IMR-90 (cell line): ENCODE results near the gene MYO7B. TPM values are rescaled to one million over a fixed set of nuclear protein-coding genes. Genes with fewer than 3 reads are reported as not detected.

Experiments
- ATAC-seq: fragments of 200-7000 bp; cut with Tn5 transposase; 2 replicates; pipeline ENCODE4 v1.9.1; 2020; ENCODE audit warnings: low read depth, mild to moderate bottlenecking, moderate library complexity
- BruUV-seq: library from RNA; stranded (reverse); fragments of 400-500 nt; replicated peaks from 2 replicates; lab custom pipeline; 2021; lab: Mats Ljungman, UMichigan
- CTCF ChIA-PET: fragments of 300-600 bp; formaldehyde crosslinking; extraction: SDS; loops from one replicate; lab custom pipeline; 2021; ENCODE audit warnings: antibody characterized with exemption; lab: Yijun Ruan, JAX
- POLR2A ChIA-PET: fragments of 300-600 bp; sonication (Branson Sonifier 250); formaldehyde crosslinking; loops from one replicate; lab custom pipeline; 2022; ENCODE audit warnings: antibody characterized with exemption; ENCODE audit not compliant: unreplicated experiment; lab: Charles Lee
- DNase-seq: peaks from one replicate; pipeline ENCODE4 v3.0.0; 2013
- H2AFZ ChIP-seq: replicated peaks from 2 replicates; pipeline ENCODE3; 2013; ENCODE audit warnings: low read length, mild to moderate bottlenecking; ENCODE audit not compliant: poor library complexity
- H2AK5ac ChIP-seq: 2 replicates; pipeline ENCODE4 v1.6.1; 2013; ENCODE audit warnings: low read depth, low read length, inconsistent platforms
- H2AK9ac ChIP-seq: replicated peaks from 2 replicates; pipeline ENCODE3; 2013; ENCODE audit warnings: mild to moderate bottlenecking, low read depth, low read length, moderate library complexity; ENCODE audit not compliant: poor library complexity
- H2BK120ac ChIP-seq: 2 replicates; pipeline ENCODE4 v1.6.1; 2013; ENCODE audit warnings: low read depth, low read length, inconsistent platforms
- H2BK15ac ChIP-seq: 3 replicates; pipeline ENCODE4 v1.6.1; 2013; ENCODE audit warnings: low read depth, low read length, inconsistent platforms
- H2BK20ac ChIP-seq: 2 replicates; pipeline ENCODE4 v1.6.1; 2013; ENCODE audit warnings: low read depth, mild to moderate bottlenecking, inconsistent platforms, low read length, moderate library complexity
- H2BK5ac ChIP-seq: 2 replicates; pipeline ENCODE4 v1.6.1; 2013; ENCODE audit warnings: mild to moderate bottlenecking, low read depth, low read length, inconsistent platforms; ENCODE audit not compliant: poor library complexity, severe bottlenecking
- H3K14ac ChIP-seq: replicated peaks from 2 replicates; pipeline ENCODE4 v1.6.1; 2013; ENCODE audit warnings: low read depth, low read length, inconsistent platforms
- H3K18ac ChIP-seq: 2 replicates; pipeline ENCODE4 v1.6.1; 2013; ENCODE audit warnings: low read depth, low read length, control low read depth
- H3K23ac ChIP-seq: 2 replicates; pipeline ENCODE4 v1.6.1; 2013; ENCODE audit warnings: low read depth, low read length, inconsistent platforms
- H3K27ac ChIP-seq: 2 replicates; pipeline ENCODE4 v1.5.1; 2013; ENCODE audit warnings: mild to moderate bottlenecking, control low read depth, low read length; ENCODE audit not compliant: insufficient read depth
- H3K27me3 ChIP-seq: 2 replicates; pipeline ENCODE4 v1.6.1; 2013; ENCODE audit warnings: low read length; ENCODE audit not compliant: control insufficient read depth, insufficient read depth
- H3K36me3 ChIP-seq: 2 replicates; pipeline ENCODE4 v1.6.1; 2013; ENCODE audit warnings: low read length, mixed read lengths; ENCODE audit not compliant: control insufficient read depth, insufficient read depth
- H3K4ac ChIP-seq: 2 replicates; pipeline ENCODE4 v1.6.1; 2013; ENCODE audit warnings: low read depth, low read length, inconsistent platforms
- H3K4me1 ChIP-seq: 2 replicates; pipeline ENCODE4 v1.6.1; 2013; ENCODE audit warnings: low read length, mixed read lengths; ENCODE audit not compliant: control insufficient read depth, insufficient read depth
- H3K4me2 ChIP-seq: 2 replicates; pipeline ENCODE4 v1.6.1; 2013; ENCODE audit warnings: low read depth, mild to moderate bottlenecking, control low read depth, low read length, moderate library complexity
- H3K4me3 ChIP-seq: 2 replicates; pipeline ENCODE4 v1.5.1; 2013; ENCODE audit warnings: low read depth, mild to moderate bottlenecking, control low read depth, low read length, moderate library complexity; ENCODE audit not compliant: insufficient read depth
- H3K56ac ChIP-seq: 2 replicates; pipeline ENCODE4 v1.6.1; 2013; ENCODE audit warnings: low read length, inconsistent platforms; ENCODE audit not compliant: insufficient read depth; ENCODE audit errors: extremely low read depth
- H3K79me1 ChIP-seq, 2 experiments: 2 replicates each; pipeline ENCODE4 v1.6.1; 2013; ENCODE audit warnings: low read length in 2 of 2, inconsistent platforms in 1 of 2, low read depth in 1 of 2
- H3K9ac ChIP-seq: 2 replicates; pipeline ENCODE4 v1.6.1; 2013; ENCODE audit warnings: low read depth, low read length, control low read depth
- H3K9me1 ChIP-seq: 2 replicates; pipeline ENCODE4 v1.6.1; 2013; ENCODE audit warnings: low read length, inconsistent platforms; ENCODE audit not compliant: insufficient read depth
- H3K9me3 ChIP-seq: 2 replicates; pipeline ENCODE4 v1.6.1; 2013; ENCODE audit warnings: low read length; ENCODE audit not compliant: control insufficient read depth, insufficient read depth
- H4K20me1 ChIP-seq: 2 replicates; pipeline ENCODE4 v1.6.1; 2013; ENCODE audit warnings: low read length, inconsistent platforms; ENCODE audit not compliant: insufficient read depth
- H4K5ac ChIP-seq: 2 replicates; pipeline ENCODE4 v1.6.1; 2013; ENCODE audit warnings: mild to moderate bottlenecking, low read depth, low read length, control low read depth
- H4K8ac ChIP-seq, 2 experiments: 2 replicates each; pipeline ENCODE4 v1.6.1; 2013; ENCODE audit warnings: low read depth in 2 of 2, low read length in 2 of 2, control low read depth in 1 of 2, inconsistent platforms in 1 of 2
- H4K91ac ChIP-seq: 2 replicates; pipeline ENCODE4 v1.6.1; 2013; ENCODE audit warnings: low read depth, low read length, inconsistent platforms; ENCODE audit not compliant: insufficient read depth
- BHLHE40 ChIP-seq: fragments of 150-350 bp; IDR thresholded peaks from 2 replicates; pipeline ENCODE4 v1.6.1; 2016; ENCODE audit warnings: mild to moderate bottlenecking, low read depth, low read length
- CEBPB ChIP-seq: IDR thresholded peaks from 2 replicates; pipeline ENCODE4 v1.6.1; 2012; ENCODE audit warnings: low read depth, low read length, improper control_type of control experiment
- CHD1 ChIP-seq: IDR thresholded peaks from 2 replicates; pipeline ENCODE4 v1.6.1; 2012; ENCODE audit warnings: low read depth, low read length, improper control_type of control experiment
- FOS ChIP-seq: fragments of 150-350 bp; IDR thresholded peaks from 2 replicates; pipeline ENCODE4 v1.6.1; 2016; ENCODE audit warnings: low read depth, low read length
- MAZ ChIP-seq: IDR thresholded peaks from 2 replicates; pipeline ENCODE4 v1.6.1; 2012; ENCODE audit warnings: low read depth, mild to moderate bottlenecking, low read length, improper control_type of control experiment, moderate library complexity, borderline replicate concordance
- MXI1 ChIP-seq: IDR thresholded peaks from 2 replicates; pipeline ENCODE4 v1.6.1; 2012; ENCODE audit warnings: low read depth, mild to moderate bottlenecking, low read length, moderate library complexity, borderline replicate concordance
- NFE2L2 ChIP-seq: fragments of 150-350 bp; IDR thresholded peaks from 2 replicates; pipeline ENCODE4 v1.6.1; 2016; ENCODE audit warnings: low read depth, mild to moderate bottlenecking, low read length
- POLR2A ChIP-seq: IDR thresholded peaks from 2 replicates; pipeline ENCODE4 v1.6.1; 2012; ENCODE audit warnings: mild to moderate bottlenecking, low read depth, low read length
- RAD21 ChIP-seq: IDR thresholded peaks from 2 replicates; pipeline ENCODE4 v1.6.1; 2012; ENCODE audit warnings: low read length, improper control_type of control experiment
- RCOR1 ChIP-seq: IDR thresholded peaks from 2 replicates; pipeline ENCODE4 v1.6.1; 2012; ENCODE audit warnings: mild to moderate bottlenecking, low read length, improper control_type of control experiment; ENCODE audit not compliant: insufficient replicate concordance
- RFX5 ChIP-seq: IDR thresholded peaks from 2 replicates; pipeline ENCODE4 v1.8.0; 2012; ENCODE audit warnings: low read depth, mild to moderate bottlenecking, low read length, moderate library complexity
- SMC3 ChIP-seq: fragments of 150-350 bp; IDR thresholded peaks from 2 replicates; pipeline ENCODE4 v1.6.1; 2016; ENCODE audit warnings: low read depth, mild to moderate bottlenecking, antibody characterized with exemption, low read length, moderate library complexity
- WGBS, 2 experiments: methylation state at CpG; one replicate each; pipeline versions ENCODE4 v1.1.5 to v1.1.7; 2013; ENCODE audit warnings: missing lambda C conversion rate in 2 of 2; ENCODE audit not compliant: insufficient read length in 1 of 2; ENCODE audit errors: extremely low coverage in 2 of 2; 5-methylcytosine and 5-hydroxymethylcytosine counted together
- dilution Hi-C: fragments of 300-500 bp; cut with HindIII; formaldehyde crosslinking; loops from one replicate; pipeline ENCODE4 v1.14.3; 2018; ENCODE audit warnings: low sequenced_read_pairs; ENCODE audit not compliant: unreplicated experiment
- in situ Hi-C: fragments of 300-500 bp; cut with MboI; formaldehyde crosslinking; loops from 3 replicates; pipeline ENCODE4 v1.14.3; 2019; ENCODE audit warnings: low sequenced_read_pairs, inconsistent platforms, mixed read lengths
- intact Hi-C: fragments of 100-400 bp; cut with micrococcal nuclease; formaldehyde crosslinking; loops from 2 replicates; pipeline ENCODE4 v1.10.0; 2022
- polyA plus RNA-seq, 3 experiments: library from polyadenylated mRNA; depleted of rRNA; stranded (reverse); fragments of >200 nt; gene quantifications; 2 replicates each; pipeline ENCODE4 v1.2.3, GENCODE V29; 2012; ENCODE audit warnings: low replicate concordance in 1 of 3
- total RNA-seq: library from RNA; depleted of rRNA; stranded (reverse); fragments of >200 nt; gene quantifications from 2 replicates; pipeline ENCODE4 v1.2.3, GENCODE V29; 2012
- TF ChIP-seq, protein P1 (sequence below): conservative IDR thresholded peaks from 2 replicates; pipeline ENCODE4 v1.5.1; 2012; ENCODE audit warnings: mild to moderate bottlenecking, low read depth, low read length, improper control_type of control experiment
- TF ChIP-seq, protein P2 (sequence below): fragments of 150-350 bp; IDR thresholded peaks from 2 replicates; pipeline ENCODE4 v1.6.1; 2016; ENCODE audit warnings: low read depth, mild to moderate bottlenecking, low read length, moderate library complexity, borderline replicate concordance

Gene MYO7B
- total and polyA plus RNA-seq, 2 of the 4 experiments (the other 2 are of a cell fraction): 0.18 to 0.46 TPM

DNA sequence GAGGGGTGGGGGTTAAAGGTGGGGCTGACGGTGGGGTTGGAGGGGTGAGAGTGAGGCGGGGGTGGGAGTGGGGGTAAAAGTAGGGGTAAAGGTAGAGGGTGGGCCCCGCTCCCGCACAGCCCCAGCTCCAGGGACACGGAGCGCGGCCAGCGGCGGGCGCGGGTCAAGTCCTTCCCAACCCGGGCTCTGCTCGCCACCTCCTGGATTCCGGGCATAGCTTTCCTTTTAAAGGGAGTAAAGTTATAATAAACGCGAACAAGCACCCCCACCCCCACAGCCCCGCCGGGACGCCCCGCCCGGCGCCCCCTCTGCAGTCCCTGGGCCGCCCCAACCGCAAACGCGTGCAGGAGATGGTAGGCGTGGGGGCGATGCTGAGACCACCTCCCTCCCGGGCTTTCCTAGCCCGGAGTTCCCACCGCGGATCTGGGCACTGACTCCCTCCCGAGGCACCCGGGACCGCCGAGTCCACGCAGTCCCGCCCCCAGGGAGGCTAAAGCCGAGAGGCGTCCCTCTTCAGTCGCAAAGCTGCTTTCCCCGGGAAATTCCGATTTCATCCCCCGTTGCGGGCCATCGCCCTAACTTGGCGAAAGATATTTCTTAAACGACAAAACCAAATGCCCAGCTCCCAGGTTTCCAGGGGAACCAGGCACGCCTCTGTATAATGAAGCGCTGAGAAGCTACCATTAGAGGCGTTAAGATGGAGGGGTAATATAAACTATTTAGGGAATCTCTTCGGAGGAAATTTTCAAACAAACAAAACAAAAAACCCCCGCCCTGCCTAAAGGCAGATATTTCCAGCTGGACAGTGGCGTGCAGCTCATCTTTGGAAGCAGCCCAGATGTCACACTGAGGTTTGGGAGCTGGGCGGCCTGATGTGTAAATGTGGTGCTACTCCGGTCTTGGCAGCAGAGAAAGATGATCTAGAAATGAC lies 140.1 kb downstream of the MYO7B start, which contains the start of gene LIMS2:
Gene LIMS2, minus strand, starts transcription at position 200 of the 931 bp plus-strand sequence. CDS start 506 bp downstream, outside the sequence.
- Histone ChIP-seq H2AK9ac (peak within 1 kb of the TSS; percentile 96), H3K9ac (peak within 1 kb of the TSS; percentile 72), H3K36me3 (no peaks in the 10 kb centered on the region), H2AK5ac (peak within 1 kb of the TSS; percentile 63), H2BK20ac (peak within 1 kb of the TSS; percentile 29), H3K9me1 (peaks cover 22% of the 10 kb centered on the region), H3K4ac (peak within 1 kb of the TSS; percentile 87), H3K14ac (peak within 1 kb of the TSS; percentile 66), H3K79me1 (peaks cover 6 to 34% of the 10 kb centered on the region in 2 experiments; a peak in 3 of 4 replicates), H2BK120ac (peak within 1 kb of the TSS; percentile 88), H3K4me3 (peak within 1 kb of the TSS; percentile 84), H2AFZ (peak within 1 kb of the TSS; percentile 93), H3K27me3 (peaks cover 19% of the 10 kb centered on the region), H4K5ac (peak within 1 kb of the TSS; percentile 62), H3K4me1 (peaks cover 7% of the 10 kb centered on the region; the same call in 1 of the 2 replicates), H4K8ac (peak within 1 kb of the TSS; percentile 78 to 87; a peak in 3 of 4 replicates), H2BK5ac (peak within 1 kb of the TSS; percentile 35), H3K56ac (peak within 1 kb of the TSS; percentile 79; the same call in 1 of the 2 replicates), H3K23ac (peak within 1 kb of the TSS; percentile 83), H3K27ac (peak within 1 kb of the TSS; percentile 71), H3K18ac (peak within 1 kb of the TSS; percentile 54; the same call in 1 of the 2 replicates), H4K20me1 (peaks cover 31% of the 10 kb centered on the region), H3K9me3 (no peaks in the 10 kb centered on the region), H2BK15ac (peak within 1 kb of the TSS; percentile 47; the same call in 1 of the 3 replicates), H3K4me2 (peak within 1 kb of the TSS; percentile 79), H4K91ac (peak within 1 kb of the TSS; percentile 63)
- dilution Hi-C loops: no loop called here
- CTCF ChIA-PET: interaction anchor here (1.0 to 1.1 kb wide), 2 partner anchors 26 to 84 kb away, joined by 3 read pairs; no protein-coding TSS in a partner anchor
- DNase-seq (peak; percentile 33), ATAC-seq (peak; percentile 77)
- intact Hi-C loops: loop anchor here (2.0 kb wide), 1 partner anchor 167 kb away; no protein-coding TSS in a partner anchor
- WGBS, 2 experiments: 2% methylated on average over 15 of the region's 56 CpGs; no CpG with 5 or more reads in 1 of the 2 experiments
- in situ Hi-C loops: no loop called here
- POLR2A ChIA-PET: interaction anchor here (0.6 kb wide), 1 partner anchor 128 kb away, joined by 5 read pairs; no protein-coding TSS in a partner anchor
- BruUV-seq: no TSS peak
- TF ChIP-seq MXI1 (no peak), RAD21 (peak; percentile 40), RFX5 (no peak), MAZ (peak; percentile 25; the same call in 1 of the 2 replicates), POLR2A (no peak), FOS (no peak), SMC3 (no peak), CHD1 (no peak), BHLHE40 (peak; percentile 16; the same call in 1 of the 2 replicates), NFE2L2 (no peak), RCOR1 (no peak), CEBPB (no peak)
- TF ChIP-seq, protein P1, sequence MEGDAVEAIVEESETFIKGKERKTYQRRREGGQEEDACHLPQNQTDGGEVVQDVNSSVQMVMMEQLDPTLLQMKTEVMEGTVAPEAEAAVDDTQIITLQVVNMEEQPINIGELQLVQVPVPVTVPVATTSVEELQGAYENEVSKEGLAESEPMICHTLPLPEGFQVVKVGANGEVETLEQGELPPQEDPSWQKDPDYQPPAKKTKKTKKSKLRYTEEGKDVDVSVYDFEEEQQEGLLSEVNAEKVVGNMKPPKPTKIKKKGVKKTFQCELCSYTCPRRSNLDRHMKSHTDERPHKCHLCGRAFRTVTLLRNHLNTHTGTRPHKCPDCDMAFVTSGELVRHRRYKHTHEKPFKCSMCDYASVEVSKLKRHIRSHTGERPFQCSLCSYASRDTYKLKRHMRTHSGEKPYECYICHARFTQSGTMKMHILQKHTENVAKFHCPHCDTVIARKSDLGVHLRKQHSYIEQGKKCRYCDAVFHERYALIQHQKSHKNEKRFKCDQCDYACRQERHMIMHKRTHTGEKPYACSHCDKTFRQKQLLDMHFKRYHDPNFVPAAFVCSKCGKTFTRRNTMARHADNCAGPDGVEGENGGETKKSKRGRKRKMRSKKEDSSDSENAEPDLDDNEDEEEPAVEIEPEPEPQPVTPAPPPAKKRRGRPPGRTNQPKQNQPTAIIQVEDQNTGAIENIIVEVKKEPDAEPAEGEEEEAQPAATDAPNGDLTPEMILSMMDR: peak; percentile 30; the same call in 1 of the 2 replicates
- TF ChIP-seq, protein P2, sequence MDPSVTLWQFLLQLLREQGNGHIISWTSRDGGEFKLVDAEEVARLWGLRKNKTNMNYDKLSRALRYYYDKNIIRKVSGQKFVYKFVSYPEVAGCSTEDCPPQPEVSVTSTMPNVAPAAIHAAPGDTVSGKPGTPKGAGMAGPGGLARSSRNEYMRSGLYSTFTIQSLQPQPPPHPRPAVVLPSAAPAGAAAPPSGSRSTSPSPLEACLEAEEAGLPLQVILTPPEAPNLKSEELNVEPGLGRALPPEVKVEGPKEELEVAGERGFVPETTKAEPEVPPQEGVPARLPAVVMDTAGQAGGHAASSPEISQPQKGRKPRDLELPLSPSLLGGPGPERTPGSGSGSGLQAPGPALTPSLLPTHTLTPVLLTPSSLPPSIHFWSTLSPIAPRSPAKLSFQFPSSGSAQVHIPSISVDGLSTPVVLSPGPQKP: no peak
